VCaP (cell line): ENCODE results near the gene ATP6V1F.

ENCODE experiments used
- H3K27ac ChIP-seq: fragments of 450-650 bp; 2 replicates; pipeline ENCODE4 v1.5.1; 2017
- TF ChIP-seq, protein P1 (sequence below): fragments of 450-650 bp; conservative IDR thresholded peaks from 2 replicates; pipeline ENCODE4 v1.5.1; 2017; ENCODE audit warnings: mild to moderate bottlenecking, moderate library complexity

The ATP6V1F gene

DNA sequence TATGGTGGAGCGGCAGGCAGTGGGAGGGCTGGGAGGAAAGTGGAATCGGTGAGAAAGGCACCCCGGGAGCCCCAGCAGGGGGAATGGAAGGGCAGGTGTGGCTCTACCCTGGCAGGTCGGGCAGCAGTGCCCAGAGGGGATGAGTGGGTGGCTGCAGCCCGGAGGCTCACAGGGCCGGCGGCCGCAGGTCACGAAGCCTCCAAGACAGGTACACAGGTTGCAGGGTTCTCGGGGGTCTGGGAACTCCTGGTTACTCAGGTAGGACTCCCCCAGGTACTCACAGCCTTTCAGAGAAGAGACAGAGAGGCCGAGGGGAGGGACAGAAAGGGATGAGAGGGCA is 26.1 kb downstream of the ATP6V1F start:
- H3K27ac ChIP-seq = no peak overlapping the region
- TF ChIP-seq, protein P1, sequence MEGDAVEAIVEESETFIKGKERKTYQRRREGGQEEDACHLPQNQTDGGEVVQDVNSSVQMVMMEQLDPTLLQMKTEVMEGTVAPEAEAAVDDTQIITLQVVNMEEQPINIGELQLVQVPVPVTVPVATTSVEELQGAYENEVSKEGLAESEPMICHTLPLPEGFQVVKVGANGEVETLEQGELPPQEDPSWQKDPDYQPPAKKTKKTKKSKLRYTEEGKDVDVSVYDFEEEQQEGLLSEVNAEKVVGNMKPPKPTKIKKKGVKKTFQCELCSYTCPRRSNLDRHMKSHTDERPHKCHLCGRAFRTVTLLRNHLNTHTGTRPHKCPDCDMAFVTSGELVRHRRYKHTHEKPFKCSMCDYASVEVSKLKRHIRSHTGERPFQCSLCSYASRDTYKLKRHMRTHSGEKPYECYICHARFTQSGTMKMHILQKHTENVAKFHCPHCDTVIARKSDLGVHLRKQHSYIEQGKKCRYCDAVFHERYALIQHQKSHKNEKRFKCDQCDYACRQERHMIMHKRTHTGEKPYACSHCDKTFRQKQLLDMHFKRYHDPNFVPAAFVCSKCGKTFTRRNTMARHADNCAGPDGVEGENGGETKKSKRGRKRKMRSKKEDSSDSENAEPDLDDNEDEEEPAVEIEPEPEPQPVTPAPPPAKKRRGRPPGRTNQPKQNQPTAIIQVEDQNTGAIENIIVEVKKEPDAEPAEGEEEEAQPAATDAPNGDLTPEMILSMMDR = no peak

DNA sequence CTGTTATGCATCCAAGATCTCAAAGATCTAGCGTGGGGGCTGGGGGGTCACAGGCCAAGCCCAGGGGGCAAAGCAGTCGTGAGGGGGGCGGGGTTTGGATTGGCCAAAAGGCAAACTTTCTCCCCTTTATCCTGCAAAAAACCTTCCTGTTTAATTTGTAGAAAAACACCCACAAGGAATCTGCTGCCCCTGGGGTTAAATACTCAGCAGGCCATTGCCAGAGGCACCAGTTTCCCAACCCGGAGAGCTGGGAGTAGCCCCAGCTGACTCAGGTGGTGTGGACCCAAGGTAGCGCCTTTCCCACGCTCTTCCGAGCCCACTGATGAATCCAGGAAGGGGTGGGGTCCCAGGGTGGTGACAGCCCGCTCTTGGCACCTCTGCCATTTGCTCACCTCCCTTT is 26.5 kb downstream of the ATP6V1F start:
- TF ChIP-seq, protein P1 = no peak

DNA sequence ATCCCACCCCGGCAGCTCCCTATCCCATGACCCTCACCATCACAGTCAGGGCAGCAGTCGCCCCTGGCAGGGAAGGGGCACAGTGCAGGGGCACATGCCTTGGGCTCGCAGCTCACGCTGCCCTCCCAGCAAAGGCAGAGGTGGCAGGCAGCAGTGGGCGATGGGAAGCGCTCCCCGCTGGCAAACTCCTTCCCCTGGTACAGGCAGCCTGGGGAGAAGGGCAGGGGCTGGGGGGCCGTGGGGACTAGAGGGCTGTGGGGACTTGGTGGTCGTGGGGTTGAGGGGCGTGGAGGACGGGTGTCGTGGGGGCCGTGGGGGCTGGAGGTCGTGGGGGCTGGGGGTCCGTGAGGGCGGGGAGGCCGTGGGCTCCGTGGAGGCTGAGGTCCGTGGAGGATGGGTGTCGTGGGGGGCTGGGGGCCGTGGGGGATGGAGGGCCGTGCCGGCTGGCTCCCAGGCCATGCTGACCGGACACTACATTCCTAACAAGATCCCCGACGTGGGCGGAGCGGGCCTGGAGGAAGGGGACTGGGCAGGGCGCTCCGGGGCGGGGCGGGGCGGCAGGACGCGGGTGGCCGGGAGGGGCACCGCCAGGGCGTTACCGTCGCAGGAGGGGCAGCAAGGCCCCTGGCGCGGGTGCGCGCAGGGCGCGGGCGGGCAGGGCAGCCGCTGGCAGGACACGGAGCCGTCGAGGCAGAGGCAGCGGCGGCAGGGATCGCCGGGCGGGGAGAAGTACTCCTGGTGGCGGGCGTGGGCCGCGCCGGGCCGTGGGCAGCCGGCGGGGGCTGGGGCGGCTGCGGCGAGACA is 27.9 kb downstream of the ATP6V1F start:
- TF ChIP-seq, protein P1 = no peak
- H3K27ac ChIP-seq = peak overlapping the region; percentile 30; the same call in 1 of the 2 replicates

More for the DNA sequence above, 26.5 kb downstream of the ATP6V1F start:
- no peak overlapping the region for H3K27ac ChIP-seq

DNA sequence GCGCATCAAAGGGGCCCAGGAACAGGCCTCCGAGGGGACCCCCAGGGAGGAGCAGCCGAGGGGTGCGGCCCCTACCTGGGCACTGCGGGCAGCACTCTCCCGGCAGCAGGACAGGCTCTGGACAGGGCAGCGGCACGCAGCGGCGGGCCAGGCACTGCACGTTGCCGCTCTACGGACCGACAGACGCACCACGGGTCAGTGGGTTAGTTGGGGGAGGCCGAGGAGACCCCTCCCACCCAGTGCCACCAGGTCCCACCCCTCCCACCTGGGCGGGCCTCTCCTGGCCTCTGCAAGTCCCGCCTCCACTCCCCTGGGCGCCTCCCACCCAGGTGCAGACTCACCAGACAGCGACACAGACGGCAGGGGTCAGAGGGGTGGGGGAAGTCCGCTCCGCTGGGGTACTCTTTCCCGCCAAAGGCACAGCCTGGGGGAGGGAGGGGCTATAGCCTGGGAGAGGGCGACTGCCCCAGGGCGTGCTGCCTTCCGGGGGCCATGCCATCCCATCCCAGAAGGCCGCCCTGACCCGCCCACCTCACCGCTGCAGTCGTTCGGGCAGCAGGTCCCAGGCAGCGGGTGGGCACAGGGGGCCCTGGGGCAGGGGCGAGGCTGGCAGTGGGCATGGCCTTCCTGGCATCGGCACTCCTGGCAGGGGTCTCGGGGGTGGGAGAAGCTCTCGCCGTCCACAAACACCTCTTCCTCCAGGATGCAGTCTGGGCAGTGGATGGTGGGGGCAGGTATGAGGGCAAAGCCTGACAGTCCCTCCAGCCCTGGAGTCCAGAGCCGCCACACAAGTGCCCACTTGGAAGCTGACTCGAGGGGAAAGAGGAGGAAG is 28.7 kb downstream of the ATP6V1F start:
- TF ChIP-seq, protein P1 = peak; percentile 50
- peak overlapping the region; percentile 30; the same call in 1 of the 2 replicates for H3K27ac ChIP-seq

DNA sequence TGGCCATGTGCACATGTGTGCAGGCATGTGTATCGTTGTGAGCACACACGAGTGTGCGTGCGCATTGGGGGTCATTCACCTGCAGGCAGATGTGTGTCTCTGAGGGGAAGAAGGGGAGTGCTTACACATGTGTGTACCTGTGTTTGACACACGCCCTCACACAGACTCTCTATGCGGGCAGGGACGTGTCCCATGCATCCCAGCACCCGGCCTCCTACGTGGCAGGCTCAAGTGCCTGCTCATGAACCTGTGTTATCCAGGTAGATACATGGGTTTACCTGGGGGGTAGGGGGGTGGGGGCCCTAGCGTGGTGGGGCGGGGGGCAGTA is 29.2 kb downstream of the ATP6V1F start:
- no peak overlapping the region for H3K27ac ChIP-seq
- TF ChIP-seq, protein P1 = no peak

DNA sequence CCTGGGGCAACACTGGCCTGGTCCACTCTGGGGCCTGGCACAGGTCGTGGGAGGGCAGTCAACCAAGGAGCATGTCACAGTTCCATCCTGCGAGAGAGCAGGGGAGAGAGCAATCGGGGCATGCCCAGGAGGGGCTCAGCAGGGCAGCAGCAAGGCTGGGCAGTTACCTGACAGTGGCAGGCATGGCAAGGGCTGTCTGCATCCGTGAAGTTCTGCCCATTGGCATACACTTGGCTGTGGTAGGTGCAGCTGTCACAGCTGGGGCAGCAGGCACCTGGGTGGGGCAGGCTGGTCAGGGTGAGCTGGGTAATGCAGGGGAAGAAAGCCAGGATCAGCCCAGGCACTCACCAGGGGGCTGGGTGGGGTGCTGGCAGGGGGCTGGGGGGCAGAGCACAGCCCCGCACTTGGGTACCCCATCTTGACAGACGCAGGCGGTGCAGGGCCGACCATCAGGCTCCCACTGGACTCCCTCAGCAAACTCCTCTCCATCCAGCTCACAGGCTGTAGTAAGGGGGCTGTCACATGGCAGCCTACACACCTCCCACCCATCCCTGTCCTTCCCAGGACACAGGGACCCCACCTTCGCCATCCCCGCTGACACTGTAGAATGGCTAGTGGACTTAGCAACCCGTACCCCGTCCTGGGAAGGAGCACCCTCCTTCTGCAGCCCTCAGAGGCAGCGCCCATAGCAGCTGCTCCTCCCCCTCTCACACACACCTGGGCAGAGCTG is 30.0 kb downstream of the ATP6V1F start:
- TF ChIP-seq, protein P1 = no peak

More for the DNA sequence above, 30.0 kb downstream of the ATP6V1F start:
- H3K27ac ChIP-seq = no peak overlapping the region
